Stomach (tissue), 4 donors: ENCODE results near the gene FLAD1.

Source experiments
- EP300 ChIP-seq: sonication (generic); formaldehyde crosslinking; IDR thresholded peaks from one replicate; pipeline ENCODE4 v1.6.1; 2017; ENCODE audit warnings: antibody characterized with exemption
- POLR2AphosphoS5 ChIP-seq, 3 donors: sonication (generic); formaldehyde crosslinking; IDR thresholded peaks; one replicate each; pipeline ENCODE4 v1.6.1; 2016; ENCODE audit warnings: antibody characterized with exemption in 3 of 3
- TF ChIP-seq, protein P1 (sequence below), 7 experiments: fragments of 450-650 bp in 4 of 7; fragments of 200-600 bp in 3 of 7; sonication (generic) in 3 of 7; IDR thresholded peaks; one replicate each; pipeline ENCODE4 v1.5.1; 2016 to 2019; ENCODE audit warnings: antibody characterized with exemption in 7 of 7, control low read depth in 2 of 7, mild to moderate bottlenecking in 1 of 7

DNA sequence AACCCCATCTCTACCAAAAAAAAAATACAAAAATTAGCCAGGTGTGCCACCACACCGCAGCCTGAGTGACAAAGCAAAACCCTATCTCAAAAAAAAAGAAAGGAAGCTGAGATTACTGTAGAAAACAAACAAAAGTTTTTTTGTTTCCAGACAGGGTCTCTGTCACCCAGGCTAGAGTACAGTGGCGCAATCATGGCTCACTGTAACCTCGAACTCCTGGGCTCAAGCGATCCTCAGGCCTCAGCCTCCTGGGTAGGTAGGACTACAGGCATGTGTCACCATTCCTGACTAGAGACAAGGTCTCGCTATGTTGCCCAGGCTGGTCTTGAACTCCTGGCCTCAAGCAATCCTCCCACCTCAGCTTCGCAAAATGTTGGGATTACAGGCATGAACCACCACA lies 18.8 kb upstream of the FLAD1 start:
- TF ChIP-seq, protein P1, sequence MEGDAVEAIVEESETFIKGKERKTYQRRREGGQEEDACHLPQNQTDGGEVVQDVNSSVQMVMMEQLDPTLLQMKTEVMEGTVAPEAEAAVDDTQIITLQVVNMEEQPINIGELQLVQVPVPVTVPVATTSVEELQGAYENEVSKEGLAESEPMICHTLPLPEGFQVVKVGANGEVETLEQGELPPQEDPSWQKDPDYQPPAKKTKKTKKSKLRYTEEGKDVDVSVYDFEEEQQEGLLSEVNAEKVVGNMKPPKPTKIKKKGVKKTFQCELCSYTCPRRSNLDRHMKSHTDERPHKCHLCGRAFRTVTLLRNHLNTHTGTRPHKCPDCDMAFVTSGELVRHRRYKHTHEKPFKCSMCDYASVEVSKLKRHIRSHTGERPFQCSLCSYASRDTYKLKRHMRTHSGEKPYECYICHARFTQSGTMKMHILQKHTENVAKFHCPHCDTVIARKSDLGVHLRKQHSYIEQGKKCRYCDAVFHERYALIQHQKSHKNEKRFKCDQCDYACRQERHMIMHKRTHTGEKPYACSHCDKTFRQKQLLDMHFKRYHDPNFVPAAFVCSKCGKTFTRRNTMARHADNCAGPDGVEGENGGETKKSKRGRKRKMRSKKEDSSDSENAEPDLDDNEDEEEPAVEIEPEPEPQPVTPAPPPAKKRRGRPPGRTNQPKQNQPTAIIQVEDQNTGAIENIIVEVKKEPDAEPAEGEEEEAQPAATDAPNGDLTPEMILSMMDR (IDR thresholded peaks at IDR 0.05): no peak
- TF ChIP-seq POLR2AphosphoS5 (IDR thresholded peaks at IDR 0.05) (no peak), EP300 (no peak)
